CD4-positive, alpha-beta T cell treated with Interleukin-2 at 100 ng/mL for 4 hours (primary cell): ENCODE measurements around the gene SMIM33.
A peak's percentile ranks its signal among the peaks of the same experiment; 100 is the strongest.
"Not testable (repeated sequence)": the region's sequence is repeated elsewhere in the genome, so short reads cannot be mapped to it uniquely, and the experiment has no call there.

Experiments
- DNase-seq: peaks from one replicate; pipeline ENCODE4 v3.0.0-alpha.2; 2020; ENCODE audit warnings: low spot score

The SMIM33 gene

GRCh38 chr5:139470821-139471300 lies at the start of gene SMIM33:
SMIM33 (plus strand) TSS chr5:139471004; CDS start chr5:139471122, 118 bp downstream.
- peak; percentile 48 for DNase-seq

GRCh38 chr5:139422307-139422893 lies 48.4 kb upstream of the SMIM33 start:
- DNase-seq: peak; percentile 88

- no peak for DNase-seq
Measured at GRCh38 chr5:139425497-139425896, 45.3 kb upstream of the SMIM33 start.

- DNase-seq: no peak
Measured at GRCh38 chr5:139426203-139426885, 44.5 kb upstream of the SMIM33 start.

- no peak for DNase-seq
Measured at GRCh38 chr5:139430015-139430414, 40.8 kb upstream of the SMIM33 start.

GRCh38 chr5:139431706-139432105 lies 39.1 kb upstream of the SMIM33 start:
- DNase-seq: no peak

- no peak for DNase-seq
Measured at GRCh38 chr5:139435676-139436075, 35.1 kb upstream of the SMIM33 start.

- DNase-seq: no peak
Measured at GRCh38 chr5:139438707-139439012, 32.1 kb upstream of the SMIM33 start.

GRCh38 chr5:139439013-139439903 lies 31.5 kb upstream of the SMIM33 start, which contains the start of gene DNAJC18:
DNAJC18 (minus strand) TSS chr5:139439525; CDS start chr5:139439445, 80 bp downstream.
- peak; percentile 88 for DNase-seq

- DNase-seq: not testable (repeated sequence)
Measured at GRCh38 chr5:139440416-139440815, 30.4 kb upstream of the SMIM33 start.

- peak; percentile 46 for DNase-seq
Measured at GRCh38 chr5:139443831-139444453, 26.9 kb upstream of the SMIM33 start.

GRCh38 chr5:139445325-139446170 lies 25.3 kb upstream of the SMIM33 start:
- no peak for DNase-seq

GRCh38 chr5:139446956-139447779 lies 23.6 kb upstream of the SMIM33 start:
- no peak for DNase-seq

GRCh38 chr5:139451176-139451575 lies 19.6 kb upstream of the SMIM33 start:
- DNase-seq: no peak

GRCh38 chr5:139451878-139452660 lies 18.7 kb upstream of the SMIM33 start:
- DNase-seq: no peak

GRCh38 chr5:139453683-139454567 lies 16.9 kb upstream of the SMIM33 start:
- peak; percentile 52 for DNase-seq

GRCh38 chr5:139454568-139455290 lies 16.1 kb upstream of the SMIM33 start:
- no peak for DNase-seq

GRCh38 chr5:139456776-139457175 lies 14.0 kb upstream of the SMIM33 start:
- DNase-seq: no peak
